ENCODE measurements around the gene COX4I2.
A peak's percentile ranks its signal among the peaks of the same experiment; 100 is the strongest.

Gene COX4I2

GRCh38 chr20:31673435-31673834, 35.7 kb downstream of the COX4I2 start:
- Histone ChIP-seq H3K27ac (ENCODE audit: low read length) (peak overlapping the region; percentile 94), H2AFZ (ENCODE audit: low read depth, low read length) (no peak overlapping the region), H3K4me2 (ENCODE audit: insufficient read depth, low read length) (peak overlapping the region; percentile 62; the same call in 1 of the 2 replicates), H3K27me3 (ENCODE audit: insufficient read depth, low read length, poor library complexity) (no peaks in the 10 kb centered on the region), H3K9ac (ENCODE audit: low read depth, low read length) (peak overlapping the region; percentile 95), H3K9me3 (ENCODE audit: insufficient read depth, low read length, severe bottlenecking) (no peaks in the 10 kb centered on the region), H3K4me1 (ENCODE audit: insufficient read depth, low read length) (peaks cover 82% of the 10 kb centered on the region), H3K79me2 (ENCODE audit: insufficient read depth, low read length) (peaks cover 88% of the 10 kb centered on the region), H3K36me3 (ENCODE audit: insufficient read depth, low read length) (peaks cover 74% of the 10 kb centered on the region), H4K20me1 (ENCODE audit: insufficient read depth, low read length) (peaks cover 18% of the 10 kb centered on the region), H3K4me3 (ENCODE audit: low read depth in 1 of 2, low read length in 2 of 2) (no peak overlapping the region)
- ATAC-seq (ENCODE audit: insufficient read depth, low read depth) (no peak), DNase-seq (no peak)
- TF ChIP-seq, protein P1, sequence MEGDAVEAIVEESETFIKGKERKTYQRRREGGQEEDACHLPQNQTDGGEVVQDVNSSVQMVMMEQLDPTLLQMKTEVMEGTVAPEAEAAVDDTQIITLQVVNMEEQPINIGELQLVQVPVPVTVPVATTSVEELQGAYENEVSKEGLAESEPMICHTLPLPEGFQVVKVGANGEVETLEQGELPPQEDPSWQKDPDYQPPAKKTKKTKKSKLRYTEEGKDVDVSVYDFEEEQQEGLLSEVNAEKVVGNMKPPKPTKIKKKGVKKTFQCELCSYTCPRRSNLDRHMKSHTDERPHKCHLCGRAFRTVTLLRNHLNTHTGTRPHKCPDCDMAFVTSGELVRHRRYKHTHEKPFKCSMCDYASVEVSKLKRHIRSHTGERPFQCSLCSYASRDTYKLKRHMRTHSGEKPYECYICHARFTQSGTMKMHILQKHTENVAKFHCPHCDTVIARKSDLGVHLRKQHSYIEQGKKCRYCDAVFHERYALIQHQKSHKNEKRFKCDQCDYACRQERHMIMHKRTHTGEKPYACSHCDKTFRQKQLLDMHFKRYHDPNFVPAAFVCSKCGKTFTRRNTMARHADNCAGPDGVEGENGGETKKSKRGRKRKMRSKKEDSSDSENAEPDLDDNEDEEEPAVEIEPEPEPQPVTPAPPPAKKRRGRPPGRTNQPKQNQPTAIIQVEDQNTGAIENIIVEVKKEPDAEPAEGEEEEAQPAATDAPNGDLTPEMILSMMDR (IDR thresholded peaks at IDR 0.05; ENCODE audit: borderline replicate concordance, extremely low read depth, low read length, poor library complexity, severe bottlenecking), result no peak
- TF ChIP-seq EZH2 (IDR thresholded peaks at IDR 0.05; ENCODE audit: borderline replicate concordance, low read depth, low read length, severe bottlenecking), result no peak

- TF ChIP-seq EZH2 (IDR thresholded peaks at IDR 0.05; ENCODE audit: borderline replicate concordance, low read depth, low read length, severe bottlenecking), result no peak
- DNase-seq, result peak; percentile 31
- Histone ChIP-seq H4K20me1 (ENCODE audit: insufficient read depth, low read length) (peaks cover 18% of the 10 kb centered on the region), H3K27ac (ENCODE audit: low read length) (peak overlapping the region; percentile 94), H3K4me1 (ENCODE audit: insufficient read depth, low read length) (peaks cover 87% of the 10 kb centered on the region), H3K36me3 (ENCODE audit: insufficient read depth, low read length) (peaks cover 76% of the 10 kb centered on the region), H3K4me2 (ENCODE audit: insufficient read depth, low read length) (peak overlapping the region; percentile 62), H3K9me3 (ENCODE audit: insufficient read depth, low read length, severe bottlenecking) (no peaks in the 10 kb centered on the region), H3K9ac (ENCODE audit: low read depth, low read length) (peak overlapping the region; percentile 95), H3K27me3 (ENCODE audit: insufficient read depth, low read length, poor library complexity) (no peaks in the 10 kb centered on the region), H3K4me3 (ENCODE audit: low read depth in 1 of 2, low read length in 2 of 2) (peak overlapping the region in 1 of 2 experiments; percentile 48; a peak in 2 of 4 replicates), H2AFZ (ENCODE audit: low read depth, low read length) (no peak overlapping the region), H3K79me2 (ENCODE audit: insufficient read depth, low read length) (peaks cover 88% of the 10 kb centered on the region)
- no peak for ATAC-seq (ENCODE audit: insufficient read depth, low read depth)
Observed at GRCh38 chr20:31673943-31674463, 36.3 kb downstream of the COX4I2 start.

GRCh38 chr20:31674895-31675827, 37.4 kb downstream of the COX4I2 start:
- peaks cover 89% of the 10 kb centered on the region for H3K4me1 ChIP-seq (ENCODE audit: insufficient read depth, low read length)
- no peaks in the 10 kb centered on the region for H3K27me3 ChIP-seq (ENCODE audit: insufficient read depth, low read length, poor library complexity)
- H3K9ac ChIP-seq (ENCODE audit: low read depth, low read length), result peak overlapping the region; percentile 95
- peak; percentile 65 for ATAC-seq (ENCODE audit: insufficient read depth, low read depth)
- no peak for TF ChIP-seq EZH2 (IDR thresholded peaks at IDR 0.05; ENCODE audit: borderline replicate concordance, low read depth, low read length, severe bottlenecking)
- TF ChIP-seq, protein P1 (IDR thresholded peaks at IDR 0.05; ENCODE audit: borderline replicate concordance, extremely low read depth, low read length, poor library complexity, severe bottlenecking), result no peak
- peak overlapping the region; percentile 94 for H3K27ac ChIP-seq (ENCODE audit: low read length)
- H3K4me3 ChIP-seq (ENCODE audit: low read depth in 1 of 2, low read length in 2 of 2), result peak overlapping the region in 1 of 2 experiments; percentile 48; a peak in 2 of 4 replicates
- H3K9me3 ChIP-seq (ENCODE audit: insufficient read depth, low read length, severe bottlenecking), result no peaks in the 10 kb centered on the region
- H2AFZ ChIP-seq (ENCODE audit: low read depth, low read length), result no peak overlapping the region
- peak overlapping the region; percentile 62 for H3K4me2 ChIP-seq (ENCODE audit: insufficient read depth, low read length)
- DNase-seq, result peak; percentile 95
- peaks cover 88% of the 10 kb centered on the region for H3K79me2 ChIP-seq (ENCODE audit: insufficient read depth, low read length)
- peaks cover 16% of the 10 kb centered on the region for H4K20me1 ChIP-seq (ENCODE audit: insufficient read depth, low read length)
- peaks cover 76% of the 10 kb centered on the region for H3K36me3 ChIP-seq (ENCODE audit: insufficient read depth, low read length)

All from DND-41 (cell line).